Cardiac fibroblast (primary cell): ENCODE measurements around the gene SVOPL.

Source experiments
- DNase-seq, 2 donors: peaks; one replicate each; pipeline versions ENCODE4 v3.0.0 to v3.0.0-alpha.2; 2010; ENCODE audit warnings: low read depth in 2 of 2
- H3K4me3 ChIP-seq, 2 donors: replicated peaks in 1 of 2; 1 replicate in 1 of 2; 2 replicates in 1 of 2; pipeline ENCODE4 v1.5.1; 2011; ENCODE audit warnings: low read depth in 2 of 2, low read length in 2 of 2, mild to moderate bottlenecking in 2 of 2, moderate library complexity in 1 of 2
- TF ChIP-seq, protein P1 (sequence below): IDR thresholded peaks from one replicate; pipeline ENCODE4 v1.5.1; 2011; ENCODE audit warnings: low read depth, mild to moderate bottlenecking, low read length, inconsistent platforms

The SVOPL gene

DNA sequence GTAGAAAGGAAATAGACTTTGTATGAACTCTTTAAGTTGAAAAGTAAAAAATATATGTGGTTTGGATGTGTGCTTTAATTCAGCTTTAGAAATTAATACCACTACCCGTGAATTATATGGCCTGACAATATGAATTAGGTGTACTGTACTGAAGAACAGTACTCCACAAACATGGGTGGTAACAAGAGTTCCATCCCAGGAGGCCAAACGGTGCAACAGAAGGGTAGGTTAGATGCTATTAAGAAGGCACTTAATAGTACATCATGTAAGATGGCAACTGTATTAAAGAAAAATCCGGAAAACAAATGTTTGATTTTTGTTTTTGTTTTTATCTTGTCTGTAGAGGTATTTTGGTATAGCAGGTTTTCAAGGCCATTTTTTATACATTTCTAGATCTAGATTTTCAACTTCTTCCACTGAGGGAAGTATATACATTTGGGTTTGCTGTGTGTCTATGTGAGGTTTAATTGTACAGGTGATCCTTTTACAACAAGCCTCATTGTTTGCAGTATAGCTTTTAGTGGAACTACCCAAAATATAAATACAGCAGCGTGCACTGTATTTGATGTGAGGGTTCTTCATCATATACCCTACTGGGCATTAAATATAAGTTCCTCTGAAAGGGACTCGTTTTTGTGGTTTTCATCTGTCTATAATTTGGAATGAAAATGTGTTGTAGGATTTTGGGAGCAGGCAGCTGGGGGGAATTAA is 115.7 kb downstream of the SVOPL start:
- DNase-seq = no peak
- H3K4me3 ChIP-seq = no peak overlapping the region
- TF ChIP-seq, protein P1, sequence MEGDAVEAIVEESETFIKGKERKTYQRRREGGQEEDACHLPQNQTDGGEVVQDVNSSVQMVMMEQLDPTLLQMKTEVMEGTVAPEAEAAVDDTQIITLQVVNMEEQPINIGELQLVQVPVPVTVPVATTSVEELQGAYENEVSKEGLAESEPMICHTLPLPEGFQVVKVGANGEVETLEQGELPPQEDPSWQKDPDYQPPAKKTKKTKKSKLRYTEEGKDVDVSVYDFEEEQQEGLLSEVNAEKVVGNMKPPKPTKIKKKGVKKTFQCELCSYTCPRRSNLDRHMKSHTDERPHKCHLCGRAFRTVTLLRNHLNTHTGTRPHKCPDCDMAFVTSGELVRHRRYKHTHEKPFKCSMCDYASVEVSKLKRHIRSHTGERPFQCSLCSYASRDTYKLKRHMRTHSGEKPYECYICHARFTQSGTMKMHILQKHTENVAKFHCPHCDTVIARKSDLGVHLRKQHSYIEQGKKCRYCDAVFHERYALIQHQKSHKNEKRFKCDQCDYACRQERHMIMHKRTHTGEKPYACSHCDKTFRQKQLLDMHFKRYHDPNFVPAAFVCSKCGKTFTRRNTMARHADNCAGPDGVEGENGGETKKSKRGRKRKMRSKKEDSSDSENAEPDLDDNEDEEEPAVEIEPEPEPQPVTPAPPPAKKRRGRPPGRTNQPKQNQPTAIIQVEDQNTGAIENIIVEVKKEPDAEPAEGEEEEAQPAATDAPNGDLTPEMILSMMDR = no peak

DNA sequence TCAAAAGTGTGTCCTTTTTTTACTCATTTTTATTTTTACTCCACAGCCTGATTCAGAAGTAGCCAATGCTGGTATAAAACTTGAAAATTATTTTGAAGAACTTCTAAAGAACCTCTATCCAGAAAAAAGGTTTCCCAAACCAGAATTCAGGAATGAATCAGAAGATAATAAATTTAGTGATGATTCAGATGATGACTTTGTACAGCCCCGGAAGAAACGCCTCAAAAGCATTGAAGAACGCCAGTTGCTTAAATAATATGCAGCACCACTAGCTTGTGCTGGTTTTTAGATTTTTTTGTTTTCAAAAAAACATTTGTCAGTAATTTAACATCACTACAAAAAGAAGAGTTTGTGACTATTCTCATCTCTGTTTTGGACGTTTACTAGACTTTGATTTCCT is 116.5 kb downstream of the SVOPL start:
- DNase-seq = peak in 1 of 2 donors; percentile 17
- TF ChIP-seq, protein P1 = no peak

DNA sequence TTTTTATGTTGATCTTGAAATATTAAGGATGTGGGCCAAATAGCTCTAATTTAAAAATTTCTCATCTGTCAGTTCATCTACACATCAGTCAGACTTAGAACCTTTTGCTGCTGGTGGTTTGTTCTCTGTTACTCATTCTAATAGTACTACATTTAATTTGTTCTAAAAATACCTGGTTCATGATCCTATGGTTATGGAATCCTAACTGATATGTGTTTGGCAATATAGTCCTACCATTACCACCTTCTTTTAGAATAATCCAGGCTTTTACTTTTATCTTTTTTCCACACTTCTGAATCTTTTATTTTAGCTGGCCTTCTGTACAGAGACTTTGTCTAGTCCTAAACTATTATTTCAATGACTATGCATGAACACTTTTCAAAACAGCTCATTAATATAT is 116.9 kb downstream of the SVOPL start:
- no peak overlapping the region for H3K4me3 ChIP-seq
- TF ChIP-seq, protein P1 = no peak
- peak in 1 of 2 donors; percentile 10 for DNase-seq

More for the DNA sequence above, 116.5 kb downstream of the SVOPL start:
- no peak overlapping the region for H3K4me3 ChIP-seq

DNA sequence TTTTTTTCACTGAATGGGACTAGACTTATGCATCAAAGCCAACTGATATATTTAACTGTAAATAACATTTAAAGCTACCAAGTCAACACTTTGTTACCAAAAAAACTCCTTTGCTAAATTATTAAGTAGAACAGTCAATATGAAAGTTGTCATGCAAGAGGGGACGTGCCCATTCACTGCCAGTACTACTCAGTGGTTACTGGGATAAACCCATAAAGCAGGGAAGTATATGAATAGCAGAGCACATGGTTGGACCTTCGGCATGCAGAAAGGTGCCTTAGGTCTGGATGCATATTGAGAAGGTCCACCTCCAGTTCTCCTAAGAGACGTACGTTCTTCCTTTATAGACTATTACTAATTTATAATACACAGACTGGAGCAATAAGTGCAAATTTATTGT is 120.1 kb downstream of the SVOPL start:
- no peak overlapping the region for H3K4me3 ChIP-seq
- TF ChIP-seq, protein P1 = no peak
- no peak for DNase-seq

DNA sequence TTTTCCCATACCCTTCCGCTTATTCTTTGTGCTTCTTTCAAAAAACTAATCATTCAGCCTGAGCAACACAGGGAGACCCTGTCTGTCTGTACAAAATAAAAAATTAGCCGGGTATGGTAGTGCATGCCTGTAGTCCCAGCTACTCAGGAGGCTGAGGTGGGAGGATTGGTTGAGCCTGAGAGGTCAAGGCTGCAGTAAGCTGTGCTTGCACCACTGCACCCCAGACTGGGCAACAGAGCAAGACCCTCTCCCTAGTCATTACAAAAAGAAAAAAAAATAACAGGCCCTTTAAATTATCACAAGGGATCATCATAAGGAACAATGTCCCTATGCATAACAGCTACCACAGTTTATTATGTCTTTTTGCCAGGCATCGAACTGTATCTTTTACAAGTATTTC is 121.5 kb downstream of the SVOPL start:
- DNase-seq = no peak
- TF ChIP-seq, protein P1 = no peak
- H3K4me3 ChIP-seq = no peak overlapping the region

DNA sequence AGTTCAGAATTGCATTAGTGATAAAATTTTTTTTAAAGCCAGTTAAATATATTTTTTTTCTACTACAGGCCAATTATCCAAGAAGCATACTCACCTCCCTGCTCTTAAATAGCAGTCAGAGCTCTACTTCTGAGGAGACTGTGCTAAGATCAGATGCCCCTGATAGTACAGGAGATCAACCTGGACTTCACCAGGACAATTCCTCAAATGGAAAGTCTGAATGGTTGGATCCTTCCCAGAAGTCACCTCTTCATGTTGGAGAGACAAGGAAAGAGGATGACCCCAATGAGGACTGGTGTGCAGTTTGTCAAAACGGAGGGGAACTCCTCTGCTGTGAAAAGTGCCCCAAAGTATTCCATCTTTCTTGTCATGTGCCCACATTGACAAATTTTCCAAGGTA is 122.0 kb downstream of the SVOPL start:
- TF ChIP-seq, protein P1 = no peak
- no peak for DNase-seq
- no peak overlapping the region for H3K4me3 ChIP-seq
